Body of pancreas (tissue), 4 donors: ENCODE data around the gene ANGPTL4.

Source experiments
- POLR2A ChIP-seq, 3 donors: fragments of 450-650 bp; IDR thresholded peaks; one replicate each; pipeline ENCODE4 v1.6.1; 2016; ENCODE audit warnings: antibody characterized with exemption in 3 of 3, mild to moderate bottlenecking in 2 of 3
- TF ChIP-seq, protein P1 (sequence below), 7 experiments: fragments of 450-650 bp in 4 of 7; fragments of 200-600 bp in 3 of 7; sonication (generic) in 3 of 7; IDR thresholded peaks; one replicate each; pipeline ENCODE4 v1.5.1; 2016 to 2019; ENCODE audit warnings: antibody characterized with exemption in 7 of 7

DNA sequence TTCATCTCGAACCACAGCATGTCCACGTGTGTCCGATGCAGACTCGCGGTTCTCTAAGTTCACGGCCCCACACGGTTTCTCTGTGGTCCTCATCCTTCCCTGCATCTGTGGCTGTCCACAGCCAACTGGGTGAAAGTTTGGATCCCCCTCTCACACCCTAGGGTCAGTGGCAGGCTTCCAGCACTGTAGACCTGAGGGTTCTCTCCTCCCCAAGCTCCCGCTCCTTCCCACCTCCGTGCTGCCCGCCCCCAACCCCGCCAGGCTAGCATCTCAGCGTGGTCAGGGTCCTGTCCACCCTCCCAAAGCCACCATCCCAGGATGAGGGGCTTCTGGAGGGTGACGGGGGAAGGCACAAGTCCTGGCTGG, 3.0 kb downstream of the ANGPTL4 start:
- TF ChIP-seq, protein P1, sequence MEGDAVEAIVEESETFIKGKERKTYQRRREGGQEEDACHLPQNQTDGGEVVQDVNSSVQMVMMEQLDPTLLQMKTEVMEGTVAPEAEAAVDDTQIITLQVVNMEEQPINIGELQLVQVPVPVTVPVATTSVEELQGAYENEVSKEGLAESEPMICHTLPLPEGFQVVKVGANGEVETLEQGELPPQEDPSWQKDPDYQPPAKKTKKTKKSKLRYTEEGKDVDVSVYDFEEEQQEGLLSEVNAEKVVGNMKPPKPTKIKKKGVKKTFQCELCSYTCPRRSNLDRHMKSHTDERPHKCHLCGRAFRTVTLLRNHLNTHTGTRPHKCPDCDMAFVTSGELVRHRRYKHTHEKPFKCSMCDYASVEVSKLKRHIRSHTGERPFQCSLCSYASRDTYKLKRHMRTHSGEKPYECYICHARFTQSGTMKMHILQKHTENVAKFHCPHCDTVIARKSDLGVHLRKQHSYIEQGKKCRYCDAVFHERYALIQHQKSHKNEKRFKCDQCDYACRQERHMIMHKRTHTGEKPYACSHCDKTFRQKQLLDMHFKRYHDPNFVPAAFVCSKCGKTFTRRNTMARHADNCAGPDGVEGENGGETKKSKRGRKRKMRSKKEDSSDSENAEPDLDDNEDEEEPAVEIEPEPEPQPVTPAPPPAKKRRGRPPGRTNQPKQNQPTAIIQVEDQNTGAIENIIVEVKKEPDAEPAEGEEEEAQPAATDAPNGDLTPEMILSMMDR (IDR thresholded peaks at IDR 0.05), result no peak
- no peak for TF ChIP-seq POLR2A (IDR thresholded peaks at IDR 0.05)
